Mammary epithelial cell (primary cell): Measurements from ENCODE around the gene KIT.

ENCODE experiments used
- EZH2 ChIP-seq: IDR thresholded peaks from 2 replicates; pipeline ENCODE4 v1.6.1; 2012; ENCODE audit warnings: low read length, inconsistent platforms, borderline replicate concordance
- TF ChIP-seq, protein P1 (sequence below), 2 donors: IDR thresholded peaks in 1 of 2; conservative IDR thresholded peaks in 1 of 2; 2 replicates each; pipeline ENCODE4 v1.5.1; 2011 to 2012; ENCODE audit warnings: inconsistent platforms in 2 of 2, low read length in 2 of 2, mild to moderate bottlenecking in 2 of 2, control low read depth in 1 of 2, low read depth in 1 of 2; ENCODE audit not compliant: insufficient read depth in 1 of 2; ENCODE audit errors: extremely low read depth in 1 of 2

DNA sequence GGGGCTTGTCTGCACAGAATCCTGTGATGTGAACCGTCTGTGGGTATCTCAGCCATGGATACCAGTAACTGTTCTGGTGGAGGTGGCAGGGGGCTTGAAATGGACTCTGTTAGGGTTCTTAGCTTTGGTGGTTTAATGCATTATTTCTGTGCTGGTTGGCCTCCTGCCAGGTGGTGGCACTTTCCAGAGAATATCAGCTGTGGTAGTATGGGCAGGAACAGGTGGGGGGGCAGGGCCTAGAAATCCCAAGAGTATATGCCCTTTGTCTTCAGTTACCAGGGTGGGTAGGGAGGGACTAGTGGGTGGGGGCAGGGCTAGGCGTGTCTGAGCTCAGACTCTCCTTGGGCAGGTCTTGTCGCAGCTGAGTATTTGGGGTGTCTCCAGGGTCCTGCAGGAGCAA, 106.7 kb downstream of the KIT start:
- no peak for TF ChIP-seq EZH2
- TF ChIP-seq, protein P1, sequence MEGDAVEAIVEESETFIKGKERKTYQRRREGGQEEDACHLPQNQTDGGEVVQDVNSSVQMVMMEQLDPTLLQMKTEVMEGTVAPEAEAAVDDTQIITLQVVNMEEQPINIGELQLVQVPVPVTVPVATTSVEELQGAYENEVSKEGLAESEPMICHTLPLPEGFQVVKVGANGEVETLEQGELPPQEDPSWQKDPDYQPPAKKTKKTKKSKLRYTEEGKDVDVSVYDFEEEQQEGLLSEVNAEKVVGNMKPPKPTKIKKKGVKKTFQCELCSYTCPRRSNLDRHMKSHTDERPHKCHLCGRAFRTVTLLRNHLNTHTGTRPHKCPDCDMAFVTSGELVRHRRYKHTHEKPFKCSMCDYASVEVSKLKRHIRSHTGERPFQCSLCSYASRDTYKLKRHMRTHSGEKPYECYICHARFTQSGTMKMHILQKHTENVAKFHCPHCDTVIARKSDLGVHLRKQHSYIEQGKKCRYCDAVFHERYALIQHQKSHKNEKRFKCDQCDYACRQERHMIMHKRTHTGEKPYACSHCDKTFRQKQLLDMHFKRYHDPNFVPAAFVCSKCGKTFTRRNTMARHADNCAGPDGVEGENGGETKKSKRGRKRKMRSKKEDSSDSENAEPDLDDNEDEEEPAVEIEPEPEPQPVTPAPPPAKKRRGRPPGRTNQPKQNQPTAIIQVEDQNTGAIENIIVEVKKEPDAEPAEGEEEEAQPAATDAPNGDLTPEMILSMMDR (conservative IDR thresholded peaks at IDR 0.05 in 1 of 2, IDR thresholded peaks at IDR 0.05 in 1 of 2; ENCODE audit: extremely low read depth in 1 of 2, insufficient read depth in 1 of 2, low read depth in 1 of 2, low read length in 2 of 2) = no peak
